SKM-1 treated with dmso at 0.1 percent for 144 hours (cell line): ENCODE data around the gene SCNM1.
"Not testable (repeated sequence)": the region's sequence is repeated elsewhere in the genome, so short reads cannot be mapped to it uniquely, and the experiment has no call there.

Source experiments
- DNase-seq: peaks from one replicate; lab custom pipeline; 2025; ENCODE audit not compliant: unreplicated experiment; lab: John Stamatoyannopoulos, UW

Gene SCNM1

GRCh38 chr1:151192047-151192446, 26.1 kb downstream of the SCNM1 start:
- no peak for DNase-seq

GRCh38 chr1:151193304-151193703, 27.4 kb downstream of the SCNM1 start:
- no peak for DNase-seq

- no peak for DNase-seq
Measured at GRCh38 chr1:151193856-151194255, 27.9 kb downstream of the SCNM1 start.

- peak; percentile 59 for DNase-seq
Measured at GRCh38 chr1:151194894-151195594, 29.1 kb downstream of the SCNM1 start.

- DNase-seq = peak; percentile 84
Measured at GRCh38 chr1:151196292-151196800, 30.4 kb downstream of the SCNM1 start.

GRCh38 chr1:151197863-151198253, 31.9 kb downstream of the SCNM1 start:
- no peak for DNase-seq

- DNase-seq = peak; percentile 100
Measured at GRCh38 chr1:151198254-151199127, 32.5 kb downstream of the SCNM1 start, which contains the start of gene PIP5K1A. Gene PIP5K1A (plus strand): TSS chr1:151198552. CDS start chr1:151198997, 445 bp downstream.

GRCh38 chr1:151199873-151200581, 34.1 kb downstream of the SCNM1 start:
- no peak for DNase-seq

GRCh38 chr1:151205381-151205965, 39.5 kb downstream of the SCNM1 start:
- DNase-seq = not testable (repeated sequence)

GRCh38 chr1:151210830-151211229, 44.9 kb downstream of the SCNM1 start:
- DNase-seq = no peak

GRCh38 chr1:151211972-151212705, 46.2 kb downstream of the SCNM1 start:
- DNase-seq = no peak

GRCh38 chr1:151213560-151213959, 47.6 kb downstream of the SCNM1 start:
- no peak for DNase-seq
